Effector memory CD4-positive, alpha-beta T cell (primary cell): ENCODE measurements around the gene CLEC16A.

Experiments used
- DNase-seq, 3 donors: peaks; one replicate each; pipeline ENCODE4 v3.0.0-alpha.2; 2020
- H3K27ac ChIP-seq: 2 replicates; pipeline ENCODE4 v1.7.0; 2013; ENCODE audit warnings: mild to moderate bottlenecking, low read length, moderate library complexity; ENCODE audit not compliant: insufficient read depth, poor library complexity, severe bottlenecking
- H3K27me3 ChIP-seq: replicated peaks from 2 replicates; pipeline ENCODE4 v1.7.0; 2013; ENCODE audit warnings: mild to moderate bottlenecking, low read length; ENCODE audit not compliant: insufficient read depth, control insufficient read depth, poor library complexity, severe bottlenecking
- H3K36me3 ChIP-seq: 2 replicates; pipeline ENCODE4 v1.7.0; 2013; ENCODE audit warnings: mild to moderate bottlenecking, low read length, moderate library complexity; ENCODE audit not compliant: control insufficient read depth, insufficient read depth
- H3K4me1 ChIP-seq: 2 replicates; pipeline ENCODE4 v1.7.0; 2013; ENCODE audit warnings: low read length, mild to moderate bottlenecking; ENCODE audit not compliant: control insufficient read depth, insufficient read depth, poor library complexity, severe bottlenecking
- H3K4me3 ChIP-seq: 2 replicates; pipeline ENCODE4 v1.7.0; 2013; ENCODE audit warnings: low read length, low read depth, mild to moderate bottlenecking; ENCODE audit not compliant: insufficient read depth, poor library complexity, severe bottlenecking
- H3K9me3 ChIP-seq: 2 replicates; pipeline ENCODE4 v1.7.0; 2013; ENCODE audit warnings: mild to moderate bottlenecking, low read length, moderate library complexity; ENCODE audit not compliant: control insufficient read depth

CLEC16A gene

GRCh38 chr16:11093572-11094074, 149.3 kb downstream of the CLEC16A start:
- Histone ChIP-seq H3K4me1 (peaks cover 27% of the 10 kb centered on the region), H3K27ac (no peak overlapping the region), H3K36me3 (no peaks in the 10 kb centered on the region), H3K9me3 (no peaks in the 10 kb centered on the region), H3K4me3 (no peak overlapping the region), H3K27me3 (no peaks in the 10 kb centered on the region)
- no peak for DNase-seq

GRCh38 chr16:11094075-11094856, 149.9 kb downstream of the CLEC16A start:
- no peak for DNase-seq
- no peaks in the 10 kb centered on the region for H3K9me3 ChIP-seq

DNA sequence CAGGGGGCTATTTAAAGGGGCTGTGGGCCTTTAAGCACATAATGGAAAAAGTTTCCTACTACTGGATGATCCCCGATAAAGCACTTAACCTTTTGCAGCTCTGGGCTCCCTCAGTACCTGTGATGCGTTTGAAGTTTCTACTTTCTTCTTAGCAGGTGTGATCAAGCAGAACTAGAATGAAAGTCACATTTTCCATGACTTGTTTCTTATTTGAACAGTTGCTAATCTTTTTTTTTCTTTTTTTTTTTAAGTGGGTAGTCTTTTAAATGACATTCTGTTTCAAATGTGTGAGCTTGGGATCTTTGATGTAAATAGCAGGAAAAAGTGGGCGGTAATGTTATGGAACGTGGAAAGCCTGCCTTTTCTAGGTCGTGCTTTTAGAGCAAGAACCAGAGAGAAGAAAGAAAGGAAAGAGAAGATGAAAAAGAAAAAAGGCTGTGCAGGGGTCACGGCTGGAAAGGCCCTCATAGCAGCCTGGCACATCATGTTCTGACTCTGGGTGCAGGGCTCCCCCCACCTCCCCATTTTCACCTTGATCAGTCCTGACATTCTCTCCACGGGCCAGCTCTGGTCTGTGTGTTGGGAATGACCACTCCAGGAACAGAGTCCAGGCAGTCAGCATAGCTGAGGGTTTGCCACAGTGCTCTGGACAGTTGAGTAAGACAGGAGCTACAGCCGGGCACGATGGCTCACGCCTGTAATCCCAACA, 150.6 kb downstream of the CLEC16A start:
- peaks cover 23% of the 10 kb centered on the region for H3K4me1 ChIP-seq
- H3K27me3 ChIP-seq = no peaks in the 10 kb centered on the region
- H3K9me3 ChIP-seq = no peaks in the 10 kb centered on the region
- H3K27ac ChIP-seq = no peak overlapping the region
- H3K36me3 ChIP-seq = no peaks in the 10 kb centered on the region
- H3K4me3 ChIP-seq = no peak overlapping the region
- no peak for DNase-seq

More at GRCh38 chr16:11094075-11094856, 149.9 kb downstream of the CLEC16A start:
- Histone ChIP-seq H3K27me3 (no peaks in the 10 kb centered on the region), H3K4me1 (peaks cover 23% of the 10 kb centered on the region), H3K4me3 (no peak overlapping the region), H3K27ac (no peak overlapping the region), H3K36me3 (no peaks in the 10 kb centered on the region)

DNA sequence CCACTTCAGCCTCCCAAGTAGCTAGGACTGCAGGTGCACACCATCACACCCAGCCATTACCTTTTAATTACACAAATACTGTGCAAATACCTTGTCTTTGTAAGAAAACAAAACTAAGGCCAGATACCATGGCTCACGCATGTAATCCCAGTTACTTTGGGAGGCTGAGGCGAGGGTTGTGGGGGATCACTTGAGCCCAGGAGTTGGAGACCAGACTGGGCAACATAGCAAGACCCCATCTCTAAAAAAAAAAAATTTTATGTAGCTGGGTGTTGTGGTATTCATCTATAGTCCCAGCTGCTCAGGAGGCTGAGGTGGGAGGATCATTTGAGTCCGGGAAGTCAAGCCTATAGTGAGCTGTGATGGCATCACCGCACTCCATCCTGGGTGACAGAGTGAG, 151.6 kb downstream of the CLEC16A start:
- Histone ChIP-seq H3K4me3 (no peak overlapping the region), H3K9me3 (no peaks in the 10 kb centered on the region), H3K4me1 (peaks cover 23% of the 10 kb centered on the region), H3K27ac (no peak overlapping the region), H3K36me3 (no peaks in the 10 kb centered on the region), H3K27me3 (no peaks in the 10 kb centered on the region)
- no peak for DNase-seq

DNA sequence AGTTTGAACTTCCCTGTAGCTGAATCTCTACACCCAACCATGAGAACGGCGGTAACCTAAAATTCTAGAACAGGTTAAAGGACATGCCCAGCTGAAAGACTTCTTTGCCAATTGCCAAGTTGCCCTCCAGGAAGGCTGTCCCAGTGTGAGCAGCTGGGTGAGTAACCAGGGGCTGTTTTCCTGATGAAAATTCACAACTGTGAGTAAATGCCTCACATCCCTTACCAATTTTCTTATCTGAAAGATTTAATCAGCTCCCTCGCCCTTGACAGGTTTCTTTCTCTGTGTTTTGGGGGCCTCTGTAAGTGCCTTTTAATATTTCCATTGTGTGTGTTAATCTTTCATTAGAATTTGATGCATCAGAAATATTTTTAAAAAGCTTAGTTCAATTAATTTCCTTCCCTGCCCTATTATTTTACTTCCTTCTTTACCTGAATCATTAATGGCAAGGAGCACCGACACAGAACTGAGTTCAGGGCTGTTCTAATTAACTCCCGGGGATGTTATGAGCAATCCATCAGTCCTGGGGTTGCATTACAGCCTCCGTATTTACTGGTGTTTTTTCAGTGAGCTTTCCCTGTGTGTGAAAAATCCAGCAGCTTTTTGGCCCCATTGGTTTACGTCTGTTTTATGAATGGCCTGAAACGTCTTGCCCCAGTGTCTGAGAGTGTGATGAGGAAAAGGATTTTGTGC, 152.9 kb downstream of the CLEC16A start:
- no peak overlapping the region for H3K4me3 ChIP-seq
- no peaks in the 10 kb centered on the region for H3K9me3 ChIP-seq
- peaks cover 23% of the 10 kb centered on the region for H3K4me1 ChIP-seq
- no peak overlapping the region for H3K27ac ChIP-seq
- no peaks in the 10 kb centered on the region for H3K27me3 ChIP-seq
- DNase-seq = no peak
- no peaks in the 10 kb centered on the region for H3K36me3 ChIP-seq

DNA sequence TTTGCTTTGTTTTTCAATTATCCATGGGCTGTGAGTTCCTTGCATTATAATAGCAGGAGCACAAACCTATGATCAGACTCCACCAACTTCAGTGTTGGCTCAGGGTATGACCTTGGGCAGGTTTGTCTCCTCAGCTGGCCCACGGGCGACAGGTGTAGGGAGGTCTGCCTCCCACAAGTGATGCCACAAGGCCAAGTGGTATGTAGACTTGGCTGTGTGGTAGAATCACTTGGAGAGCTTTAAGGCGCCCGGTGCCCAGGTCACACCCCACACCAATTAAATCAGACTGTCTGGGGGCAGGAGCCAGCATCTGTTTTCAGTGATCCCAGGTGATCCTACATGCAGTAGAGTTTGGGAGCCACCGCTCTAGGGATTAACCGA, 153.4 kb downstream of the CLEC16A start:
- peaks cover 23% of the 10 kb centered on the region for H3K4me1 ChIP-seq
- no peaks in the 10 kb centered on the region for H3K36me3 ChIP-seq
- H3K27me3 ChIP-seq = no peaks in the 10 kb centered on the region
- H3K27ac ChIP-seq = no peak overlapping the region
- H3K9me3 ChIP-seq = no peaks in the 10 kb centered on the region
- no peak for DNase-seq
- no peak overlapping the region for H3K4me3 ChIP-seq

- no peak overlapping the region for H3K4me3 ChIP-seq
- no peaks in the 10 kb centered on the region for H3K9me3 ChIP-seq
- H3K27me3 ChIP-seq = no peaks in the 10 kb centered on the region
- no peaks in the 10 kb centered on the region for H3K36me3 ChIP-seq
- H3K4me1 ChIP-seq = peaks cover 13% of the 10 kb centered on the region
- DNase-seq = no peak
- no peak overlapping the region for H3K27ac ChIP-seq
Observed at GRCh38 chr16:11098601-11099390, 154.4 kb downstream of the CLEC16A start.

DNA sequence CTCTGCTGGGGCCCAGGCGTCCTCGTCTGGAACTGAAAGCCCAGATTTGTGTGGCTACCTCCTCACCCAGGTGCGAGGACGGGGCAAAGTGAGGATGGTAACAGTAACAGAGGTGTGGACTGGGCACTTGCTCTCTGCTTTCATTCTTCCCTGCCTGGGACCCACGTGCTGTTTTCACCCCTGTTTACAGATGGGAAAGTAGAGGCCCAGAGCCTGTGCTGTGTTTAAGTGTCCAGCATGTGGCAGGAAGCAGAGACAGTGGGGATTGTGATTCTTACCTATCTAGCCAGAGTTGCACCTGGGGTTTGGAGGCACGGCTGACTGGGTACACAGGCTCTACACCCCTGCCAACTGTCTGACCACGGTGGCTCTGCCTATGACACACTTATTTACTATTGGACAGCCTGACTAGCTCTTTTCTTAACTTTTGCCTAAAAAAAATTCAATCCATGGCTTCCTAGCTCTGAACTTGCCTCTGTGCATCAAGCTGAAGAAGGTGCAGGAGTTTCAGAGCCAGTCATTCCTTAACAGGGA, 155.4 kb downstream of the CLEC16A start:
- no peaks in the 10 kb centered on the region for H3K9me3 ChIP-seq
- H3K4me1 ChIP-seq = peaks cover 8% of the 10 kb centered on the region
- H3K36me3 ChIP-seq = no peaks in the 10 kb centered on the region
- H3K27ac ChIP-seq = no peak overlapping the region
- H3K4me3 ChIP-seq = no peak overlapping the region
- H3K27me3 ChIP-seq = no peaks in the 10 kb centered on the region
- no peak for DNase-seq

DNA sequence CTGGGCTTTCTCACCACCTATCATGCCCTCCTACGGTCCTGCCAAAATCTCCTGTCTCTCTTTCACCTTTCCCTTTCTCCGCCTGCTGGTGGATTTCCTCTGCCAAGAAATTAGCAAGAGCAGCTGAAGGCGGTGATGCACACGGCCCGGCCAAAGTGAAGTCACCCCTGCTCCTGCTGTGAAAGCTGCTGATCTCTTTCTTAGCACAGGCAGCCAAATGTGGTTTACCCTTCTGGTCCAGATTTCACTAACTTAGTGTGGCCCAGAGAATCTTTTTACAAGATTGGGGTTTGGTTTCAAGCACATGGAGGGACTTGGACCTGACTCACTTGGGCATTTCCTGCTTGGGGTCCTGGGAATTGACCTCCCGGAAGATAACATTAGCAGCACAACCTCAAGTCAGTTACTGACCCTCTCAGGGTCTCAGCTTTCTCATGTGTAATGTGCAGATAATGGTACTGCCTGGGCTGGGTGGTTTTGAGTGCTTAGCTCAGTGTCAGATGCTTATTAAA, 155.9 kb downstream of the CLEC16A start:
- H3K27me3 ChIP-seq = no peaks in the 10 kb centered on the region
- H3K4me3 ChIP-seq = no peak overlapping the region
- H3K36me3 ChIP-seq = no peaks in the 10 kb centered on the region
- H3K27ac ChIP-seq = no peak overlapping the region
- no peak for DNase-seq
- H3K9me3 ChIP-seq = no peaks in the 10 kb centered on the region
- H3K4me1 ChIP-seq = peaks cover 10% of the 10 kb centered on the region
